Ascending aorta (tissue), 2 donors: ENCODE data around the gene OR2K2. TPM values are rescaled to one million over a fixed set of nuclear protein-coding genes. Genes with fewer than 3 reads are reported as not detected.

Experiments used
- DNase-seq, 2 donors: peaks; one replicate each; pipeline ENCODE4 v3.0.0-alpha.2; 2019; ENCODE audit warnings: low spot score in 2 of 2
- H3K27ac ChIP-seq, 2 donors: fragments of 200-600 bp; sonication (generic); one replicate each; pipeline ENCODE4 v1.5.1; 2016 to 2017; ENCODE audit warnings: mild to moderate bottlenecking in 1 of 2
- H3K27me3 ChIP-seq: fragments of 200-600 bp; sonication (generic); one replicate; pipeline ENCODE4 v1.5.1; 2017
- H3K36me3 ChIP-seq, 2 donors: fragments of 200-600 bp; sonication (generic); one replicate each; pipeline ENCODE4 v1.5.1; 2016
- H3K4me1 ChIP-seq, 2 donors: fragments of 200-600 bp; sonication (generic); one replicate each; pipeline ENCODE4 v1.5.1; 2016 to 2017; ENCODE audit warnings: mild to moderate bottlenecking in 1 of 2
- H3K4me3 ChIP-seq, 2 donors: fragments of 200-600 bp; sonication (generic); one replicate each; pipeline ENCODE4 v1.5.1; 2016 to 2017; ENCODE audit warnings: mild to moderate bottlenecking in 1 of 2
- H3K9me3 ChIP-seq, 2 donors: fragments of 200-600 bp; sonication (generic); one replicate each; pipeline ENCODE4 v1.5.1; 2016
- intact Hi-C: fragments of 100-400 bp; cut with DNase I; formaldehyde crosslinking; loops from one replicate; pipeline ENCODE4 v1.15.1; 2023
- total RNA-seq: library from RNA; depleted of rRNA; stranded (reverse); fragments of >200 nt; gene quantifications from one replicate; pipeline ENCODE4 v1.1.0, GENCODE V29; 2016
- TF ChIP-seq, protein P1 (sequence below), 3 experiments: fragments of 200-600 bp in 2 of 3; fragments of 450-650 bp in 1 of 3; sonication (generic) in 2 of 3; IDR thresholded peaks; one replicate each; pipeline ENCODE4 v1.5.1; 2016 to 2019; ENCODE audit warnings: antibody characterized with exemption in 3 of 3, mild to moderate bottlenecking in 1 of 3, moderate library complexity in 1 of 3

OR2K2 gene, protein sequence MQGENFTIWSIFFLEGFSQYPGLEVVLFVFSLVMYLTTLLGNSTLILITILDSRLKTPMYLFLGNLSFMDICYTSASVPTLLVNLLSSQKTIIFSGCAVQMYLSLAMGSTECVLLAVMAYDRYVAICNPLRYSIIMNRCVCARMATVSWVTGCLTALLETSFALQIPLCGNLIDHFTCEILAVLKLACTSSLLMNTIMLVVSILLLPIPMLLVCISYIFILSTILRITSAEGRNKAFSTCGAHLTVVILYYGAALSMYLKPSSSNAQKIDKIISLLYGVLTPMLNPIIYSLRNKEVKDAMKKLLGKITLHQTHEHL
- not detected for total RNA-seq

GRCh38 chr9:111330124-111330523 is at the start of gene OR2K2:
Gene OR2K2 (minus strand): TSS chr9:111330224. CDS start chr9:111328433, 1,791 bp downstream.
- H3K27me3 ChIP-seq, result no peaks in the 10 kb centered on the region
- H3K4me3 ChIP-seq, result no peak within 1 kb of the TSS
- no peaks in the 10 kb centered on the region for H3K9me3 ChIP-seq
- no peak within 1 kb of the TSS for H3K27ac ChIP-seq
- no peaks in the 10 kb centered on the region for H3K36me3 ChIP-seq
- H3K4me1 ChIP-seq, result no peaks in the 10 kb centered on the region
- DNase-seq, result no peak
- intact Hi-C loops, result no loop called here
- TF ChIP-seq, protein P1, sequence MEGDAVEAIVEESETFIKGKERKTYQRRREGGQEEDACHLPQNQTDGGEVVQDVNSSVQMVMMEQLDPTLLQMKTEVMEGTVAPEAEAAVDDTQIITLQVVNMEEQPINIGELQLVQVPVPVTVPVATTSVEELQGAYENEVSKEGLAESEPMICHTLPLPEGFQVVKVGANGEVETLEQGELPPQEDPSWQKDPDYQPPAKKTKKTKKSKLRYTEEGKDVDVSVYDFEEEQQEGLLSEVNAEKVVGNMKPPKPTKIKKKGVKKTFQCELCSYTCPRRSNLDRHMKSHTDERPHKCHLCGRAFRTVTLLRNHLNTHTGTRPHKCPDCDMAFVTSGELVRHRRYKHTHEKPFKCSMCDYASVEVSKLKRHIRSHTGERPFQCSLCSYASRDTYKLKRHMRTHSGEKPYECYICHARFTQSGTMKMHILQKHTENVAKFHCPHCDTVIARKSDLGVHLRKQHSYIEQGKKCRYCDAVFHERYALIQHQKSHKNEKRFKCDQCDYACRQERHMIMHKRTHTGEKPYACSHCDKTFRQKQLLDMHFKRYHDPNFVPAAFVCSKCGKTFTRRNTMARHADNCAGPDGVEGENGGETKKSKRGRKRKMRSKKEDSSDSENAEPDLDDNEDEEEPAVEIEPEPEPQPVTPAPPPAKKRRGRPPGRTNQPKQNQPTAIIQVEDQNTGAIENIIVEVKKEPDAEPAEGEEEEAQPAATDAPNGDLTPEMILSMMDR (IDR thresholded peaks at IDR 0.05), result no peak

GRCh38 chr9:111375817-111376564 is 46.0 kb upstream of the OR2K2 start:
- Histone ChIP-seq H3K9me3 (no peaks in the 10 kb centered on the region), H3K27ac (no peak overlapping the region), H3K4me1 (no peaks in the 10 kb centered on the region), H3K27me3 (no peaks in the 10 kb centered on the region), H3K4me3 (no peak overlapping the region), H3K36me3 (peaks cover 52 to 77% of the 10 kb centered on the region in 2 donors)
- DNase-seq, result no peak
- intact Hi-C loops, result no loop called here
- TF ChIP-seq, protein P1 (IDR thresholded peaks at IDR 0.05), result no peak

- H3K27me3 ChIP-seq, result no peaks in the 10 kb centered on the region
- no peak overlapping the region for H3K4me3 ChIP-seq
- no peaks in the 10 kb centered on the region for H3K9me3 ChIP-seq
- DNase-seq, result no peak
- no peaks in the 10 kb centered on the region for H3K4me1 ChIP-seq
- H3K27ac ChIP-seq, result no peak overlapping the region
- intact Hi-C loops, result no loop called here
- peaks cover 57 to 78% of the 10 kb centered on the region in 2 donors for H3K36me3 ChIP-seq
- TF ChIP-seq, protein P1 (IDR thresholded peaks at IDR 0.05), result no peak
These were observed 45.0 kb upstream of the OR2K2 start for GRCh38 chr9:111375062-111375461.

- Histone ChIP-seq H3K36me3 (peaks cover 74 to 81% of the 10 kb centered on the region in 2 donors), H3K4me1 (no peaks in the 10 kb centered on the region), H3K9me3 (no peaks in the 10 kb centered on the region), H3K4me3 (no peak overlapping the region), H3K27me3 (no peaks in the 10 kb centered on the region), H3K27ac (no peak overlapping the region)
- TF ChIP-seq, protein P1 (IDR thresholded peaks at IDR 0.05), result no peak
- intact Hi-C loops, result no loop called here
- DNase-seq, result no peak
These were observed 42.3 kb upstream of the OR2K2 start for GRCh38 chr9:111372297-111372696.

- no peaks in the 10 kb centered on the region for H3K9me3 ChIP-seq
These were observed 37.0 kb upstream of the OR2K2 start for GRCh38 chr9:111366978-111367377.

More at GRCh38 chr9:111366978-111367377, 37.0 kb upstream of the OR2K2 start:
- Histone ChIP-seq H3K27ac (no peak overlapping the region), H3K36me3 (peaks cover 56 to 97% of the 10 kb centered on the region in 2 donors), H3K4me1 (no peaks in the 10 kb centered on the region), H3K27me3 (no peaks in the 10 kb centered on the region), H3K4me3 (no peak overlapping the region)
- DNase-seq, result no peak
- TF ChIP-seq, protein P1 (IDR thresholded peaks at IDR 0.05), result no peak
- intact Hi-C loops, result no loop called here
